GM21786 (cell line): ENCODE measurements around the gene AP1S1.
"Not testable (repeated sequence)": the region's sequence is repeated elsewhere in the genome, so short reads cannot be mapped to it uniquely, and the experiment has no call there.

ENCODE experiments used
- ATAC-seq: cut with Tn5 transposase; IDR thresholded peaks from one replicate; pipeline ENCODE4 v1.9.1; 2021; ENCODE audit not compliant: unreplicated experiment

Gene AP1S1

GRCh38 chr7:101153969-101154692, at the start of gene AP1S1:
AP1S1 (plus strand) TSS chr7:101154476; CDS start chr7:101154515, 39 bp downstream.
- peak; percentile 73 for ATAC-seq

DNA sequence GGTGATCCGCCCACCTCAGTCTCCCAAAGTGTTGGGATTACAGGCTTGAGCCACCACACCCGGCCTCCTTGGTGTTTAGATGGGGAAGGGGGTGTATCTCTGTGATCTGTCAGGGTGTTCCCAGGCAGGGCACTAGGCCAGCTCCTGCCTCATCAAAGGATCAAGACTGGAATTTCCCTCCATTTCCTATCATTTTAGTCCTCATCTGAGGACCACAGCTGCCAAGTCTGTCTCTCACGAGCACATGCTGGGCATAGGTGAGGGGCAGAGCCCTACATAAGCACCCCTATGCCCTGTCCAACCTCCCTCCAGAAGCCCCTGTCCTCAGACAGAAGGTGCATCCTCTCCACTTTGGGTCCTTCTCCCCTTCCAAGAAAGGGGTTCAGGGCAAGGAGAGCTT, 49.5 kb upstream of the AP1S1 start:
- no peak for ATAC-seq

- not testable (repeated sequence) for ATAC-seq
Observed at GRCh38 chr7:101105248-101105647, 49.0 kb upstream of the AP1S1 start.

DNA sequence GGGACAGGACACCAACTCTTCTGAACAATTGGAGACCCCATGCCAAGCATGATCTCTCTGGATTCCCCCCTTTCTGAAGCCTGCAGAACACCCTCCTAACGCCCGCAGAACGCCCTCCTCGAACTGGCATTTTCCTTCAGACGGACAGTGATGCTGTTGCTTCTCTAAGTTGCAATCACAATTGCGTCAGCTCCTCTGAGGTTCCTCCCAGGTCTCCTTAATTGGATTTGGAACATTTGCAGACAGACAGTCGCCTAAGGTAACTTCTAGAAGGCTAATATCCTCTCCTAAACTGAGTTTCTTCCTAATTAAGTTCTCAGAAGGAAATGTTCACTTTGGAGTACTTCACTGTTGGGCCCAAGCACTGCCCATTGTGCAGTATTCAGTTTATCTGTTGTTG, 47.9 kb upstream of the AP1S1 start:
- ATAC-seq = no peak

DNA sequence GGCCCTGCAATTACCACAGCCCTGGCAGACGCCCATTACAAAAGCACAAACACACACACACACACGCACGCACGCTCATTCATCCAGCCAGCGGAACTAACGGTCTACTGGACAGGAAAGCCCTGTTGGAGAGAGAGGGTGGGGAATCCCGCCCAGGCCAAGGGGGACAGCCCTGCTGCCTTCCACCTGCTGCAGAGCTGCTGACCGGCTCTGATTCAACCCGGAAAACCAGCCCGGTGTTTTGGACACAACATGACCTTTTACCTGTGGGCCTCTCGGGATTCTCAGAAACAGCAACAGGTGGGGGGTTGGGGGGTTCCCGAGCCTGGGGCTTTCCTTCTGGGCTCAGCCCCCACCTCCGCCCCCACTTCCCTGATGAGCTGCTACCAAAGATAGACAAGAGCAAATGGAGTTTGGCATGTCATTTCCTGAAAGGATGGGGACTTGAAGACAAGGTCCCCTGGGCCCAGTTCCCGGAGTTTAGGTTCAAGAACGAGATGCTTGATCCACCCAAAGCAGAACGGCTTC, 45.9 kb upstream of the AP1S1 start:
- no peak for ATAC-seq

DNA sequence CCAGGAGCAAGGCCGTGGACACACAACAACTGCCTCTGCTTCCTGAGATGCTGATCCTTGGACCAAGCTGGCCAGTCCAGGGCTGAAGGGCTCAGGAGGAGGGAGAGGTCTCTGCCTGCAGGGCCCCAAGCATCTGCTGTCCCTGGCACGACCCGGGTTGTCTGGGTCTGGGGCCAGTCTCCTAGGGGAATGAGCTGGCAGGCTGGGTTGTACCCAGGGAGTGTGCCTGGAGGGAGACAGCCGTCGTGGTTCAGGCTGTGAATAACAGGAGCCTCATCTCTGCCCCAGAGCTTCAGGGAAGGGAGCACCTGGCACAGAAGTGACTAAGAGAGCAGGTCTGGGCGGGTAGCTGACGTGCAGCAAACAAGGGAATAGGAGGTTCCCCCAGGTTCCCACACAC, 45.3 kb upstream of the AP1S1 start:
- ATAC-seq = no peak

GRCh38 chr7:101109368-101109767, 44.9 kb upstream of the AP1S1 start:
- ATAC-seq = no peak

GRCh38 chr7:101111261-101111660, 43.0 kb upstream of the AP1S1 start:
- ATAC-seq = no peak

DNA sequence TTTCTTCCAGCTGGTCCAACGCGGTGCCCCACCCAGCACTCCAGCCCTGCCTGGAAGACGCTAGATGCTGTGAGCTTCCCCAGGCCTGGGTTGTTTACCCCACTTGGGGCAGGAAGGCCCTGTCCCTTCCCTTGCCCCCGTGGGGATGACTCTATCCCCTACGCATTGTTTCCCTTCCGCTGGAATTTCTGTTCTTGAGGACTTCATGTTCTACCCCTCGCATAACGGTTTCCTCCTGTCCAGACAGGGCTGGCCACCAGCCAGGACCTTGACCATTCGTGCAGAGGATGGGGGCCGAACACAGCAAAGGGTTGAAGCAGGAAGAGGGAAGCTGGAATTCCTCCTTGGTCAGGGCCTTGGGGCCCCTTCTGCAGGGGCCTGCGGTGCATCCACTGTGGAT, 42.0 kb upstream of the AP1S1 start:
- no peak for ATAC-seq

DNA sequence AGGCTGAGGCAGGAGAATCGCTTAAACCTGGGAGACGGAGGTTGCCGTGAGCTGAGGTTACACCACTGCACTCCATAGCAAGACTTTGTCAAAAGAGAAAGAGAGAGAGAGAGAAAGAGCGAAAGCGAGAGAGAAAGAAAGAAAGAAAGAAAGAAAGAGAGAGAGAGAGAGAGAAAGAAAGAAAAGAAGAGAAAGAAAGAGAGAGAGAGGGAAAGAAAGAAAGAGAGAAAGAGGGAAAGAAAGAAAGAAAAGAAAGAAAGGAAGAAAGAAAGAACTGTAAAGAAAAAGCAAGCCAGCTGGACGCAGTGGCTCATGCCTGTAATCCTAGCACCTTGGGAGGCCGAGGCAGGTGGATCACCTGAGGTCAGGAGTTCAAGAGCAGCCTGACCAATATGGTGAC, 41.1 kb upstream of the AP1S1 start:
- ATAC-seq = not testable (repeated sequence)

- ATAC-seq = no peak
Observed at GRCh38 chr7:101113836-101114235, 40.4 kb upstream of the AP1S1 start.

GRCh38 chr7:101114492-101114891, 39.8 kb upstream of the AP1S1 start:
- ATAC-seq = no peak

- no peak for ATAC-seq
Observed at GRCh38 chr7:101115215-101115614, 39.1 kb upstream of the AP1S1 start.

- ATAC-seq = no peak
Observed at GRCh38 chr7:101116898-101117297, 37.4 kb upstream of the AP1S1 start.

GRCh38 chr7:101118856-101119255, 35.4 kb upstream of the AP1S1 start:
- no peak for ATAC-seq

DNA sequence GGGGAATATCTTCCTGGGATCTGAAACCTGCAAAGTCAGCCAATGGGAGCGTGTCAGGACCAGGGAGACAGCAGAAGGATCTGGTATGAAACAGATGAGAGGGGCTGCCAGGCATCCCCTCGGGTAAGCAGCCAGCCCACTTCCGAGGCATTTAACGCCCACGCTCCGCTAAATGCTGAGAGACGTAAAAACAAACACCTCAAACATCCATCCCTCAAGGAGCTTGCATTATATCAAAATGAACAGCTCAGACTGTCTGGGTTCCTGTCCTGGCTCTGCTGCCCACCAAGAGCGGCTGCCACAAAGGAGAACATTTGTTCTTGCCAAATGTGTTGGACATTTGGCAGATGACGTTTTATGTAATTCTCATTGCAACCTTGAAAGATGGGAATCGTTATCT, 34.4 kb upstream of the AP1S1 start:
- no peak for ATAC-seq

DNA sequence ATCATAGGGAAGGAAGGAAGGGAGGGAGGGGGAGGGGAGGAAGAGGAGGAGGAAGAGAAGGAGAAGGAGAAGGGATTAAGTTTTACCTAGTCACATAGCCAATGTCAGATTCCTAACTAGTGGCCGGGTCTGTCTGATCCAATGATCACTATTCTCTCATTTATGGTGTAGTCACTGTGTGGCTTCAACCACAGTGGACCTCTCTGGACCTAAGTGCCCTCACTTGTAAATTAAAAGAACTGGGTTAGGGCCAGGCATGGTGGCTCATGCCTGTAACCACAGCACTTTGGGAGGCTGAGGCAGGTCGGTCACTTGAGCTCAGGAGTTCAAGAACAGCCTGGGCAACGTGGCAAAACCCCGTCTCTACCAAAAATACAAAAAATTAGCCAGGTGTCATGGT, 34.0 kb upstream of the AP1S1 start:
- no peak for ATAC-seq

- ATAC-seq = not testable (repeated sequence)
Observed at GRCh38 chr7:101121631-101121990, 32.7 kb upstream of the AP1S1 start.

DNA sequence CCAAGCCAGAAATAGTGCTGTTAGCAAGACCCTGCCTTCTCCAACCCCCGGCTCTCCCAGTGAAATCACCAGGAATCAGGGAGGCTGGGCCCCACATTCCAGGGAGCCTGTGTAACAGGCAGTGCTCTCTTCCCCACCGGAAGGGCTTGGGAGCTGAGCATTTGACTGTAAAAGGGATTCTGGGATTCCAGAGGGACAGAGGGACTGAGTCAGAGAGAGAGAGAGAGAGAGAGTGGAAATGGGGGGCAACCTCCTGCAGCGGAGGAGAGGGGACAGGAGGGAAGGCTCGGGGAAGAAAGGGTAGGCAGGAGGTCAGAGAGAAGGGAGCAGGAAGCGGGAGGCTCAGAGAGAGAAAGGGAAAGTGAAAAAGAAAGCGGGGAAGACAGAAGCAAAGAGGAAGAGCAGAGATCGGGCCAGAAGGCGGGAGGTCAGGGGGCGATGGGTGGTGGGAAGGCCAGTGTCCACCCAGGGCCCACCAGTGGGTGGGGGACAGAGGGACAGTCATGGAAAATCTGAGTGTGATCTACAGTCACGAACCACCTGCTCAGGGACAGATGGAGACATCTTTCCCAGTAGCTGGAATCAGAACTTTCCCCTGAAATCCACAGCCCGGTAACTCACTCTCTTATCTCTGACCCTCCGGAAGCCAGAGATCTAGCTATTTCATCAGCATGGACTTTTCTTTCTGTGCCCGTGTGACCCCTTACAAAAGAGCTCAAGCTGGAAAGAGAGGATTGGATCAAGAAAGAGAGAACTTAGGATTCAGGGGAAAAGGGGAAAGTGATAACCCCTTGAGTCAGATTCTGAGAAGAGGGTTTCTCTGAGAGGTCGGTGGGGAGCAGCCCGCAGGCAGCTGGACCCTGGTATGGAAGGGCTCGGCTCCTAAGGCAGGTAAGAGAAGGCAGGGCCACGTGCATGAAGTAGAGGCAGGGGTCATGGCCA, 32.0 kb upstream of the AP1S1 start:
- no peak for ATAC-seq

- no peak for ATAC-seq
Observed at GRCh38 chr7:101122933-101123702, 31.2 kb upstream of the AP1S1 start.

GRCh38 chr7:101123703-101124068, 30.6 kb upstream of the AP1S1 start:
- ATAC-seq = no peak
